H1 (cell line): ENCODE measurements around the gene ASPDH. TPM values are rescaled to one million over a fixed set of nuclear protein-coding genes. Genes with fewer than 3 reads are reported as not detected.

ENCODE experiments used
- CTCF ChIA-PET: fragments of 300-600 bp; sonication (Branson Sonifier 250); formaldehyde crosslinking; loops from one replicate; lab custom pipeline; 2021; ENCODE audit not compliant: partially characterized antibody; lab: Charles Lee
- POLR2A ChIA-PET: fragments of 300-600 bp; sonication (Branson Sonifier 250); formaldehyde crosslinking; loops from one replicate; lab custom pipeline; 2021; ENCODE audit warnings: inconsistent platforms; ENCODE audit not compliant: partially characterized antibody; lab: Charles Lee
- DNase-seq, 2 experiments: peaks; one replicate each; pipeline versions ENCODE4 v3.0.0 to v3.0.0-alpha.2; 2010 to 2022; ENCODE audit warnings: low spot score in 2 of 2, low read depth in 1 of 2, mixed read lengths in 1 of 2
- FAIRE-seq: peaks from 2 replicates; lab custom pipeline; 2011; peaks lifted over from hg19 to GRCh38; lab: Jason Lieb, UNC
- H2AFZ ChIP-seq: 2 replicates; pipeline ENCODE4 v1.8.1; 2012; ENCODE audit warnings: low read length, inconsistent platforms
- H2AK5ac ChIP-seq: 2 replicates; pipeline ENCODE4 v1.6.1; 2013; ENCODE audit warnings: low read depth, low read length
- H2BK120ac ChIP-seq: replicated peaks from 2 replicates; pipeline ENCODE3; 2013; ENCODE audit warnings: low read depth, low read length, inconsistent platforms
- H2BK12ac ChIP-seq: 2 replicates; pipeline ENCODE4 v1.6.1; 2013; ENCODE audit warnings: low read depth, low read length
- H2BK15ac ChIP-seq: 2 replicates; pipeline ENCODE4 v1.6.1; 2013; ENCODE audit warnings: low read length
- H2BK20ac ChIP-seq: 2 replicates; pipeline ENCODE4 v1.6.1; 2013; ENCODE audit warnings: low read length
- H2BK5ac ChIP-seq: 2 replicates; pipeline ENCODE4 v1.6.1; 2013; ENCODE audit warnings: low read depth, low read length
- H3K14ac ChIP-seq: 2 replicates; pipeline ENCODE4 v1.6.1; 2013; ENCODE audit warnings: inconsistent platforms; ENCODE audit not compliant: insufficient read length
- H3K18ac ChIP-seq: 2 replicates; pipeline ENCODE4 v1.6.1; 2013; ENCODE audit warnings: low read length; ENCODE audit errors: extremely low read depth
- H3K23ac ChIP-seq: 2 replicates; pipeline ENCODE4 v1.6.1; 2013; ENCODE audit warnings: inconsistent platforms; ENCODE audit not compliant: insufficient read length
- H3K23me2 ChIP-seq: 2 replicates; pipeline ENCODE4 v1.6.1; 2013; ENCODE audit warnings: low read depth, low read length
- H3K27ac ChIP-seq: 2 replicates; pipeline ENCODE4 v1.6.1; 2011; ENCODE audit warnings: low read depth, low read length, inconsistent platforms
- H3K27me3 ChIP-seq, 4 experiments: replicated peaks in 1 of 4; 1 replicate in 1 of 4; 2 replicates in 3 of 4; pipeline versions ENCODE4 v1.6.1 to v1.8.1; 2011 to 2013; ENCODE audit warnings: low read length in 3 of 4, mild to moderate bottlenecking in 3 of 4, inconsistent platforms in 2 of 4, mixed read lengths in 2 of 4, moderate library complexity in 1 of 4; ENCODE audit not compliant: control insufficient read depth in 3 of 4, insufficient read depth in 3 of 4; ENCODE audit errors: extremely low read depth in 1 of 4
- H3K36me3 ChIP-seq, 4 experiments: 2 replicates each; pipeline versions ENCODE4 v1.6.1 to v1.8.1; 2011 to 2013; ENCODE audit warnings: mild to moderate bottlenecking in 4 of 4, low read length in 3 of 4, moderate library complexity in 2 of 4, control low read depth in 1 of 4, inconsistent platforms in 1 of 4; ENCODE audit not compliant: insufficient read depth in 4 of 4, control insufficient read depth in 2 of 4
- H3K4ac ChIP-seq: replicated peaks from 2 replicates; pipeline ENCODE3; 2013; ENCODE audit warnings: low read length, low read depth, mixed read lengths, inconsistent platforms; ENCODE audit not compliant: insufficient read length
- H3K4me1 ChIP-seq, 4 experiments: replicated peaks in 1 of 4; 1 replicate in 1 of 4; 2 replicates in 3 of 4; pipeline versions ENCODE4 v1.6.1 to v1.8.1; 2011 to 2013; ENCODE audit warnings: low read length in 3 of 4, inconsistent platforms in 2 of 4, mixed read lengths in 1 of 4; ENCODE audit not compliant: insufficient read depth in 4 of 4, control insufficient read depth in 3 of 4
- H3K4me2 ChIP-seq, 2 experiments: 2 replicates each; pipeline versions ENCODE4 v1.6.1 to v1.8.1; 2011 to 2013; ENCODE audit warnings: low read depth in 2 of 2, low read length in 2 of 2, control low read depth in 1 of 2, inconsistent platforms in 1 of 2, mild to moderate bottlenecking in 1 of 2; ENCODE audit not compliant: insufficient read depth in 1 of 2
- H3K4me3 ChIP-seq, 4 experiments: fragments of 200-600, 300-600 bp in 1 of 4; sonication (generic), shearing (Covaris generic), sonication (Bioruptor Twin) in 1 of 4; 2 replicates each; pipeline versions ENCODE4 v1.5.1 to v1.8.1; 2011 to 2016; ENCODE audit warnings: low read length in 4 of 4, low read depth in 3 of 4, control low read depth in 2 of 4, inconsistent platforms in 2 of 4, mild to moderate bottlenecking in 2 of 4, mixed read lengths in 1 of 4, moderate library complexity in 1 of 4; ENCODE audit not compliant: insufficient read depth in 2 of 4; ENCODE audit errors: extremely low read depth in 1 of 4
- H3K56ac ChIP-seq: replicated peaks from 2 replicates; pipeline ENCODE3; 2013; ENCODE audit warnings: low read depth, mild to moderate bottlenecking, mixed read lengths, low read length, inconsistent platforms; ENCODE audit not compliant: insufficient read length
- H3K79me1 ChIP-seq: 2 replicates; pipeline ENCODE4 v1.6.1; 2013; ENCODE audit warnings: low read depth, low read length, control low read depth
- H3K79me2 ChIP-seq, 2 experiments: 2 replicates each; pipeline versions ENCODE4 v1.6.1 to v1.8.1; 2012 to 2013; ENCODE audit warnings: low read length in 2 of 2, mild to moderate bottlenecking in 2 of 2, inconsistent platforms in 1 of 2; ENCODE audit not compliant: insufficient read depth in 2 of 2, control insufficient read depth in 1 of 2
- H3K9ac ChIP-seq, 4 experiments: replicated peaks in 1 of 4; 1 replicate in 1 of 4; 2 replicates in 3 of 4; pipeline versions ENCODE4 v1.6.1 to v1.8.1; 2011 to 2013; ENCODE audit warnings: low read depth in 3 of 4, low read length in 3 of 4, control low read depth in 2 of 4, mild to moderate bottlenecking in 2 of 4, moderate library complexity in 2 of 4, inconsistent platforms in 1 of 4; ENCODE audit errors: extremely low read depth in 1 of 4
- H3K9me3 ChIP-seq, 2 experiments: 2 replicates each; pipeline versions ENCODE4 v1.6.1 to v1.8.1; 2012 to 2013; ENCODE audit warnings: mild to moderate bottlenecking in 2 of 2, moderate library complexity in 2 of 2, control low read depth in 1 of 2, inconsistent platforms in 1 of 2, low read depth in 1 of 2, low read length in 1 of 2, mixed read lengths in 1 of 2; ENCODE audit not compliant: insufficient read depth in 2 of 2
- H4K20me1 ChIP-seq, 2 experiments: replicated peaks in 1 of 2; 2 replicates each; pipeline versions ENCODE3 to v1.8.1; 2011 to 2013; ENCODE audit warnings: inconsistent platforms in 2 of 2, low read length in 2 of 2, mild to moderate bottlenecking in 1 of 2; ENCODE audit not compliant: insufficient read depth in 2 of 2, control insufficient read depth in 1 of 2
- H4K5ac ChIP-seq: 2 replicates; pipeline ENCODE4 v1.6.1; 2013; ENCODE audit warnings: low read length, low read depth, mixed read lengths, inconsistent platforms; ENCODE audit not compliant: insufficient read length
- H4K8ac ChIP-seq: 2 replicates; pipeline ENCODE4 v1.8.0; 2013; ENCODE audit warnings: mild to moderate bottlenecking, moderate library complexity, low read length, inconsistent platforms; ENCODE audit not compliant: insufficient read depth; ENCODE audit errors: extremely low read depth
- H4K91ac ChIP-seq: replicated peaks from 2 replicates; pipeline ENCODE3; 2013; ENCODE audit warnings: low read length, mixed read lengths, inconsistent platforms; ENCODE audit not compliant: insufficient read length
- ATF3 ChIP-seq: IDR thresholded peaks from 2 replicates; pipeline ENCODE4 v1.6.1; 2011; ENCODE audit warnings: low read depth, mild to moderate bottlenecking, low read length; ENCODE audit not compliant: insufficient read depth
- BCL11A ChIP-seq, 2 experiments: IDR thresholded peaks; one replicate each; pipeline ENCODE4 v1.6.1; 2011; ENCODE audit warnings: low read depth in 2 of 2, low read length in 2 of 2, mild to moderate bottlenecking in 2 of 2
- KDM4A ChIP-seq: IDR thresholded peaks from one replicate; pipeline ENCODE4 v1.7.1; 2012; ENCODE audit warnings: low read depth, mild to moderate bottlenecking, moderate library complexity, low read length, inconsistent platforms; ENCODE audit not compliant: severe bottlenecking
- RAD21 ChIP-seq, 2 experiments: IDR thresholded peaks in 1 of 2; conservative IDR thresholded peaks in 1 of 2; 2 replicates each; pipeline ENCODE4 v1.6.1; 2011; ENCODE audit warnings: low read depth in 2 of 2, low read length in 2 of 2, improper control_type of control experiment in 1 of 2, inconsistent platforms in 1 of 2, mild to moderate bottlenecking in 1 of 2, moderate library complexity in 1 of 2
- SP1 ChIP-seq: IDR thresholded peaks from 2 replicates; pipeline ENCODE4 v1.6.1; 2011; ENCODE audit warnings: low read depth, low read length
- SP2 ChIP-seq: IDR thresholded peaks from 2 replicates; pipeline ENCODE4 v1.6.1; 2012; ENCODE audit warnings: mild to moderate bottlenecking, low read length, inconsistent platforms
- YY1 ChIP-seq: IDR thresholded peaks from 2 replicates; pipeline ENCODE4 v1.6.1; 2011; ENCODE audit warnings: low read depth, mild to moderate bottlenecking, low read length
- whole genome bisulfite sequencing, 2 experiments: shearing (Covaris generic) in 1 of 2; methylation state at CpG; one replicate each; pipeline versions ENCODE4 v1.1.6 to v1.1.7; 2013 to 2015; ENCODE audit warnings: low lambda C conversion rate in 2 of 2, mixed read lengths in 2 of 2, inconsistent platforms in 1 of 2, low coverage in 1 of 2, missing lambda C conversion rate in 1 of 2; ENCODE audit not compliant: insufficient replicate concordance in 2 of 2, insufficient coverage in 1 of 2, insufficient read length in 1 of 2; ENCODE audit errors: extremely low coverage in 1 of 2, missing lambda C conversion rate in 1 of 2; 5-methylcytosine and 5-hydroxymethylcytosine counted together
- polyA plus RNA-seq, 7 experiments: library from polyadenylated mRNA; depleted of rRNA in 3 of 7; stranded (reverse) in 5 of 7; unstranded in 2 of 7; fragments of >200 nt in 5 of 7; fragments of 200-250 nt in 2 of 7; gene quantifications; 1 replicate in 5 of 7; 2 replicates in 1 of 7; 4 replicates in 1 of 7; pipeline versions ENCODE4 v1.2.1 to v1.2.3, GENCODE V29; 2011 to 2013; ENCODE audit warnings: missing spikeins in 2 of 7, mixed read lengths in 2 of 7
- total RNA-seq: library from RNA; stranded (reverse); fragmentation: NEBNext Ultra II Directional; extraction: Animal tissue kit (Norgen Biotek cat#: 25700); gene quantifications from 2 replicates; pipeline ENCODE4 v1.2.1, GENCODE V29; 2021

ASPDH gene
- total and polyA plus RNA-seq, 2 of the 8 experiments (the other 6 are each of a cell fraction or from before 2014, with no cell fraction given), result not detected

- Histone ChIP-seq H3K9me3 (no peaks in the 10 kb centered on the region), H2BK5ac (no peak overlapping the region), H3K4ac (no peak overlapping the region), H2BK20ac (no peak overlapping the region), H4K91ac (no peak overlapping the region), H3K27ac (no peak overlapping the region), H3K79me2 (no peaks in the 10 kb centered on the region; a peak in 1 of 4 replicates), H2AFZ (no peak overlapping the region), H3K4me1 (peaks cover 0 to 17% (median 3%) of the 10 kb centered on the region in 4 experiments; a peak in 6 of 7 replicates), H3K4me3 (no peak overlapping the region), H3K14ac (no peak overlapping the region), H3K18ac (no peak overlapping the region), H4K5ac (no peak overlapping the region), H2BK12ac (no peak overlapping the region), H2BK120ac (no peak overlapping the region), H2AK5ac (no peak overlapping the region), H4K8ac (peak overlapping the region; percentile 71; the same call in 1 of the 2 replicates), H3K9ac (no peak overlapping the region), H3K56ac (no peak overlapping the region), H3K36me3 (no peaks in the 10 kb centered on the region), H3K23me2 (peaks cover 9% of the 10 kb centered on the region), H2BK15ac (0 out of 2 replicates have a peak overlapping the region, but pooled peaks have one; percentile 40), H4K20me1 (peaks cover 5 to 11% of the 10 kb centered on the region in 2 experiments), H3K4me2 (no peak overlapping the region), H3K79me1 (no peaks in the 10 kb centered on the region), H3K23ac (no peak overlapping the region), H3K27me3 (peaks cover 0 to 26% (median 12%) of the 10 kb centered on the region in 4 experiments; a peak in 6 of 7 replicates)
- DNase-seq (no peak), FAIRE-seq (no peak)
- WGBS, 2 experiments, result 91% methylated on average over 28 of the region's 45 CpGs; no CpG with 5 or more reads in 1 of the 2 experiments
- POLR2A ChIA-PET, result interaction anchor here (0.6 to 1.4 kb wide), 4 partner anchors 8 to 255 kb away, joined by 3 to 5 read pairs (median 4); no protein-coding TSS in a partner anchor
- CTCF ChIA-PET, result interaction anchor here (0.9 to 17.1 kb wide), 7 partner anchors 9 to 169 kb away, joined by 3 to 269 read pairs (median 6); no protein-coding TSS in a partner anchor
- no peak for TF ChIP-seq BCL11A (IDR thresholded peaks at IDR 0.05; ENCODE audit: low read depth in 2 of 2, low read length in 2 of 2)
- TF ChIP-seq RAD21 (IDR thresholded peaks at IDR 0.05 in 1 of 2, conservative IDR thresholded peaks at IDR 0.05 in 1 of 2; ENCODE audit: low read depth in 2 of 2, low read length in 2 of 2), result no peak
- no peak for TF ChIP-seq KDM4A
- no peak for TF ChIP-seq YY1
- TF ChIP-seq SP2, result no peak
- TF ChIP-seq ATF3, result no peak
- no peak for TF ChIP-seq SP1
These were observed 34.7 kb upstream of the ASPDH start for GRCh38 chr19:50548191-50549058.
